ENCODE data around the gene CALML3.

Gene CALML3

GRCh38 chr10:5573968-5574641 lies 49.3 kb downstream of the CALML3 start:
- no peak for DNase-seq

GRCh38 chr10:5574642-5575131 lies 49.9 kb downstream of the CALML3 start:
- no peak for DNase-seq

GRCh38 chr10:5575144-5575481 lies 50.4 kb downstream of the CALML3 start:
- no peak for DNase-seq

GRCh38 chr10:5575482-5576153 lies 50.9 kb downstream of the CALML3 start:
- DNase-seq = no peak

GRCh38 chr10:5576154-5576748 lies 51.5 kb downstream of the CALML3 start:
- no peak for DNase-seq
